Posterior vena cava (tissue), 2 donors: ENCODE measurements around the gene ARHGAP1. TPM values are rescaled to one million over a fixed set of nuclear protein-coding genes. Genes with fewer than 3 reads are reported as not detected.
"Not testable (repeated sequence)": the region's sequence is repeated elsewhere in the genome, so short reads cannot be mapped to it uniquely, and the experiment has no call there.

ENCODE experiments used
- DNase-seq: peaks from one replicate; pipeline ENCODE4 v3.0.0-alpha.2; 2020; ENCODE audit warnings: low spot score
- intact Hi-C, 2 donors: fragments of 100-400 bp; cut with DNase I; formaldehyde crosslinking; loops; one replicate each; pipeline versions ENCODE4 v1.14.1 to v1.14.2; 2022 to 2023
- total RNA-seq, 2 donors: library from RNA; stranded (reverse); fragmentation: NEBNext Ultra II Directional; extraction: Animal tissue kit (Norgen Biotek cat#: 25700); gene quantifications; one replicate each; pipeline ENCODE4 v1.2.1, GENCODE V29; 2021
- donor health status: DM: yes; HTN: yes; CAD: no.
- donor health status: DM: yes; HTN: yes; CAD: no.

ARHGAP1 gene
- total RNA-seq, 2 donors from 2014 or later: 265 to 283 TPM

GRCh38 chr11:46677991-46678740, 22.3 kb downstream of the ARHGAP1 start:
- peak; percentile 73 for DNase-seq
- intact Hi-C loops: no loop called here

GRCh38 chr11:46677169-46677568, 23.2 kb downstream of the ARHGAP1 start:
- intact Hi-C loops: no loop called here
- peak; percentile 45 for DNase-seq

- intact Hi-C loops: no loop called here
- peak; percentile 83 for DNase-seq
These were observed 23.8 kb downstream of the ARHGAP1 start for GRCh38 chr11:46676436-46677158.

- intact Hi-C loops: no loop called here
- peak; percentile 69 for DNase-seq
These were observed 24.5 kb downstream of the ARHGAP1 start for GRCh38 chr11:46675949-46676348.

- DNase-seq: peak; percentile 90
- intact Hi-C loops: no loop called here
These were observed 25.0 kb downstream of the ARHGAP1 start for GRCh38 chr11:46675288-46675851.

GRCh38 chr11:46674463-46675287, 25.7 kb downstream of the ARHGAP1 start:
- peak; percentile 76 for DNase-seq
- intact Hi-C loops: no loop called here

- peak; percentile 68 for DNase-seq
- intact Hi-C loops: no loop called here
These were observed 26.5 kb downstream of the ARHGAP1 start for GRCh38 chr11:46673713-46674462.

GRCh38 chr11:46672381-46672839, 28.0 kb downstream of the ARHGAP1 start:
- intact Hi-C loops: no loop called here
- DNase-seq: peak; percentile 71

GRCh38 chr11:46671958-46672315, 28.5 kb downstream of the ARHGAP1 start:
- intact Hi-C loops: no loop called here
- peak; percentile 37 for DNase-seq

- DNase-seq: peak; percentile 31
- intact Hi-C loops: not testable (repeated sequence)
These were observed 29.9 kb downstream of the ARHGAP1 start for GRCh38 chr11:46670521-46670920.

- DNase-seq: peak; percentile 74
- intact Hi-C loops: no loop called here
These were observed 30.7 kb downstream of the ARHGAP1 start for GRCh38 chr11:46669711-46670139.

GRCh38 chr11:46668480-46669085, 31.8 kb downstream of the ARHGAP1 start:
- intact Hi-C loops: no loop called here
- peak; percentile 40 for DNase-seq

GRCh38 chr11:46667043-46667481, 33.4 kb downstream of the ARHGAP1 start:
- peak; percentile 77 for DNase-seq
- intact Hi-C loops: no loop called here

- intact Hi-C loops: no loop called here
- peak; percentile 81 for DNase-seq
These were observed 33.9 kb downstream of the ARHGAP1 start for GRCh38 chr11:46666516-46666915.

- intact Hi-C loops: no loop called here
- DNase-seq: peak; percentile 69
These were observed 35.1 kb downstream of the ARHGAP1 start for GRCh38 chr11:46665356-46665755.

- intact Hi-C loops: no loop called here
- peak; percentile 51 for DNase-seq
These were observed 35.8 kb downstream of the ARHGAP1 start for GRCh38 chr11:46664612-46665011.

- intact Hi-C loops: no loop called here
- DNase-seq: peak; percentile 37
These were observed 37.0 kb downstream of the ARHGAP1 start for GRCh38 chr11:46663277-46663940.

- DNase-seq: no peak
- intact Hi-C loops: no loop called here
These were observed 38.1 kb downstream of the ARHGAP1 start for GRCh38 chr11:46662366-46662765.
